Measurements from ENCODE around the gene TOM1L2.

- TF ChIP-seq, protein P1, sequence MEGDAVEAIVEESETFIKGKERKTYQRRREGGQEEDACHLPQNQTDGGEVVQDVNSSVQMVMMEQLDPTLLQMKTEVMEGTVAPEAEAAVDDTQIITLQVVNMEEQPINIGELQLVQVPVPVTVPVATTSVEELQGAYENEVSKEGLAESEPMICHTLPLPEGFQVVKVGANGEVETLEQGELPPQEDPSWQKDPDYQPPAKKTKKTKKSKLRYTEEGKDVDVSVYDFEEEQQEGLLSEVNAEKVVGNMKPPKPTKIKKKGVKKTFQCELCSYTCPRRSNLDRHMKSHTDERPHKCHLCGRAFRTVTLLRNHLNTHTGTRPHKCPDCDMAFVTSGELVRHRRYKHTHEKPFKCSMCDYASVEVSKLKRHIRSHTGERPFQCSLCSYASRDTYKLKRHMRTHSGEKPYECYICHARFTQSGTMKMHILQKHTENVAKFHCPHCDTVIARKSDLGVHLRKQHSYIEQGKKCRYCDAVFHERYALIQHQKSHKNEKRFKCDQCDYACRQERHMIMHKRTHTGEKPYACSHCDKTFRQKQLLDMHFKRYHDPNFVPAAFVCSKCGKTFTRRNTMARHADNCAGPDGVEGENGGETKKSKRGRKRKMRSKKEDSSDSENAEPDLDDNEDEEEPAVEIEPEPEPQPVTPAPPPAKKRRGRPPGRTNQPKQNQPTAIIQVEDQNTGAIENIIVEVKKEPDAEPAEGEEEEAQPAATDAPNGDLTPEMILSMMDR (IDR thresholded peaks at IDR 0.05; ENCODE audit: low read depth, low read length, poor library complexity, severe bottlenecking) = no peak
- no peak for TF ChIP-seq EZH2phosphoT487 (IDR thresholded peaks at IDR 0.05; ENCODE audit: borderline replicate concordance, low read length)
Observed at GRCh38 chr17:17892009-17892408, 80.2 kb downstream of the TOM1L2 start.
